ENCODE results near the gene PODXL.

PODXL gene

GRCh38 chr7:131462059-131462458 lies 94.4 kb downstream of the PODXL start:
- no peak overlapping the region for H3K4me3 ChIP-seq (ENCODE audit: low read depth in 1 of 5, low read length in 5 of 5)
- peaks cover 24 to 37% (median 32%) of the 10 kb centered on the region in 5 donors for H3K36me3 ChIP-seq (ENCODE audit: control insufficient read depth in 5 of 5, insufficient read depth in 5 of 5, low read length in 5 of 5)
- no peak overlapping the region for H3K9ac ChIP-seq (ENCODE audit: low read length in 5 of 5)
- H3K4me1 ChIP-seq (ENCODE audit: control insufficient read depth in 5 of 5, insufficient read depth in 5 of 5, low read length in 5 of 5) = no peaks in the 10 kb centered on the region
- H3K9me3 ChIP-seq (ENCODE audit: control insufficient read depth in 5 of 5, low read length in 5 of 5) = no peaks in the 10 kb centered on the region
- no peak overlapping the region for H3K27ac ChIP-seq (ENCODE audit: low read depth, low read length)
- no peaks in the 10 kb centered on the region for H3K27me3 ChIP-seq (ENCODE audit: control insufficient read depth in 5 of 5, insufficient read depth in 4 of 5, low read length in 5 of 5)

GRCh38 chr7:131459256-131459655 lies 97.2 kb downstream of the PODXL start:
- no peaks in the 10 kb centered on the region for H3K9me3 ChIP-seq (ENCODE audit: control insufficient read depth in 5 of 5, low read length in 5 of 5)
- H3K9ac ChIP-seq (ENCODE audit: low read length in 5 of 5) = no peak overlapping the region
- peaks cover 14 to 30% (median 15%) of the 10 kb centered on the region in 5 donors for H3K36me3 ChIP-seq (ENCODE audit: control insufficient read depth in 5 of 5, insufficient read depth in 5 of 5, low read length in 5 of 5)
- no peak overlapping the region for H3K27ac ChIP-seq (ENCODE audit: low read depth, low read length)
- H3K4me1 ChIP-seq (ENCODE audit: control insufficient read depth in 5 of 5, insufficient read depth in 5 of 5, low read length in 5 of 5) = no peaks in the 10 kb centered on the region
- no peak overlapping the region for H3K4me3 ChIP-seq (ENCODE audit: low read depth in 1 of 5, low read length in 5 of 5)
- H3K27me3 ChIP-seq (ENCODE audit: control insufficient read depth in 5 of 5, insufficient read depth in 4 of 5, low read length in 5 of 5) = no peaks in the 10 kb centered on the region

GRCh38 chr7:131456338-131456737 lies 100.1 kb downstream of the PODXL start:
- no peaks in the 10 kb centered on the region for H3K4me1 ChIP-seq (ENCODE audit: control insufficient read depth in 5 of 5, insufficient read depth in 5 of 5, low read length in 5 of 5)
- H3K36me3 ChIP-seq (ENCODE audit: control insufficient read depth in 5 of 5, insufficient read depth in 5 of 5, low read length in 5 of 5) = peaks cover 2 to 21% (median 8%) of the 10 kb centered on the region in 5 donors
- no peak overlapping the region for H3K9ac ChIP-seq (ENCODE audit: low read length in 5 of 5)
- no peak overlapping the region for H3K4me3 ChIP-seq (ENCODE audit: low read depth in 1 of 5, low read length in 5 of 5)
- no peaks in the 10 kb centered on the region for H3K27me3 ChIP-seq (ENCODE audit: control insufficient read depth in 5 of 5, insufficient read depth in 4 of 5, low read length in 5 of 5)
- H3K9me3 ChIP-seq (ENCODE audit: control insufficient read depth in 5 of 5, low read length in 5 of 5) = no peaks in the 10 kb centered on the region
- H3K27ac ChIP-seq (ENCODE audit: low read depth, low read length) = no peak overlapping the region

GRCh38 chr7:131455546-131455945 lies 100.9 kb downstream of the PODXL start:
- H3K27ac ChIP-seq (ENCODE audit: low read depth, low read length) = no peak overlapping the region

GRCh38 chr7:131455001-131455400 lies 101.4 kb downstream of the PODXL start:
- Histone ChIP-seq H3K9me3 (ENCODE audit: control insufficient read depth in 5 of 5, low read length in 5 of 5) (no peaks in the 10 kb centered on the region), H3K9ac (ENCODE audit: low read length in 5 of 5) (no peak overlapping the region), H3K27ac (ENCODE audit: low read depth, low read length) (no peak overlapping the region), H3K36me3 (ENCODE audit: control insufficient read depth in 5 of 5, insufficient read depth in 5 of 5, low read length in 5 of 5) (peaks cover 4 to 24% (median 8%) of the 10 kb centered on the region in 5 donors), H3K4me3 (ENCODE audit: low read depth in 1 of 5, low read length in 5 of 5) (no peak overlapping the region), H3K27me3 (ENCODE audit: control insufficient read depth in 5 of 5, insufficient read depth in 4 of 5, low read length in 5 of 5) (no peaks in the 10 kb centered on the region), H3K4me1 (ENCODE audit: control insufficient read depth in 5 of 5, insufficient read depth in 5 of 5, low read length in 5 of 5) (no peaks in the 10 kb centered on the region)

More at GRCh38 chr7:131455546-131455945, 100.9 kb downstream of the PODXL start:
- H3K27me3 ChIP-seq (ENCODE audit: control insufficient read depth in 5 of 5, insufficient read depth in 4 of 5, low read length in 5 of 5) = no peaks in the 10 kb centered on the region
- no peaks in the 10 kb centered on the region for H3K4me1 ChIP-seq (ENCODE audit: control insufficient read depth in 5 of 5, insufficient read depth in 5 of 5, low read length in 5 of 5)
- peaks cover 2 to 23% (median 7%) of the 10 kb centered on the region in 5 donors for H3K36me3 ChIP-seq (ENCODE audit: control insufficient read depth in 5 of 5, insufficient read depth in 5 of 5, low read length in 5 of 5)
- H3K9ac ChIP-seq (ENCODE audit: low read length in 5 of 5) = no peak overlapping the region
- no peak overlapping the region for H3K4me3 ChIP-seq (ENCODE audit: low read depth in 1 of 5, low read length in 5 of 5)
- no peaks in the 10 kb centered on the region for H3K9me3 ChIP-seq (ENCODE audit: control insufficient read depth in 5 of 5, low read length in 5 of 5)

- Histone ChIP-seq H3K27me3 (ENCODE audit: control insufficient read depth in 5 of 5, insufficient read depth in 4 of 5, low read length in 5 of 5) (no peaks in the 10 kb centered on the region), H3K4me1 (ENCODE audit: control insufficient read depth in 5 of 5, insufficient read depth in 5 of 5, low read length in 5 of 5) (no peaks in the 10 kb centered on the region), H3K9ac (ENCODE audit: low read length in 5 of 5) (no peak overlapping the region), H3K9me3 (ENCODE audit: control insufficient read depth in 5 of 5, low read length in 5 of 5) (no peaks in the 10 kb centered on the region), H3K4me3 (ENCODE audit: low read depth in 1 of 5, low read length in 5 of 5) (no peak overlapping the region), H3K27ac (ENCODE audit: low read depth, low read length) (no peak overlapping the region), H3K36me3 (ENCODE audit: control insufficient read depth in 5 of 5, insufficient read depth in 5 of 5, low read length in 5 of 5) (peaks cover 9 to 24% (median 11%) of the 10 kb centered on the region in 5 donors)
These were observed 101.9 kb downstream of the PODXL start for GRCh38 chr7:131454498-131454897.
